Keratinocyte (primary cell): ENCODE data around the gene BAG1. TPM values are rescaled to one million over a fixed set of nuclear protein-coding genes. Genes with fewer than 3 reads are reported as not detected.

Source experiments
- DNase-seq: peaks from one replicate; pipeline ENCODE4 v3.0.0-alpha.2; 2011; ENCODE audit warnings: low read depth, missing footprints, low spot score
- FAIRE-seq: peaks from 2 replicates; lab custom pipeline; 2011; peaks lifted over from hg19 to GRCh38; lab: Jason Lieb, UNC
- H2AFZ ChIP-seq: 2 replicates; pipeline ENCODE4 v1.6.0; 2012; ENCODE audit warnings: low read length, control low read depth, inconsistent platforms; ENCODE audit not compliant: control insufficient read depth
- H3K27ac ChIP-seq: 2 replicates; pipeline ENCODE4 v1.5.1; 2011; ENCODE audit warnings: low read length; ENCODE audit not compliant: control insufficient read depth, insufficient read depth
- H3K27me3 ChIP-seq: 3 replicates; pipeline ENCODE4 v1.6.0; 2011; ENCODE audit warnings: low read length; ENCODE audit not compliant: control insufficient read depth, insufficient read depth; ENCODE audit errors: extremely low read depth
- H3K36me3 ChIP-seq, 2 experiments: 2 replicates in 1 of 2; 3 replicates in 1 of 2; pipeline ENCODE4 v1.5.1; 2011; ENCODE audit warnings: low read length in 2 of 2, mild to moderate bottlenecking in 1 of 2; ENCODE audit not compliant: control insufficient read depth in 2 of 2, insufficient read depth in 2 of 2; ENCODE audit errors: extremely low read depth in 1 of 2
- H3K4me1 ChIP-seq: 3 replicates; pipeline ENCODE4 v1.5.1; 2011; ENCODE audit warnings: low read length; ENCODE audit not compliant: control insufficient read depth, insufficient read depth; ENCODE audit errors: extremely low read depth
- H3K4me2 ChIP-seq: 3 replicates; pipeline ENCODE4 v1.6.0; 2011; ENCODE audit warnings: low read depth, low read length; ENCODE audit not compliant: control insufficient read depth, insufficient read depth; ENCODE audit errors: extremely low read depth
- H3K4me3 ChIP-seq, 3 experiments: fragments of 200-600 bp in 1 of 3; sonication (generic) in 1 of 3; 2 replicates in 2 of 3; 3 replicates in 1 of 3; pipeline ENCODE4 v1.5.1; 2011 to 2016; ENCODE audit warnings: low read length in 3 of 3, mild to moderate bottlenecking in 3 of 3, control low read depth in 2 of 3, inconsistent platforms in 1 of 3, low read depth in 1 of 3, mixed read lengths in 1 of 3, mixed run types in 1 of 3, moderate library complexity in 1 of 3; ENCODE audit not compliant: control insufficient read depth in 2 of 3, insufficient read depth in 2 of 3; ENCODE audit errors: extremely low read depth in 1 of 3
- H3K79me2 ChIP-seq: 2 replicates; pipeline ENCODE4 v1.6.0; 2012; ENCODE audit warnings: low read length; ENCODE audit not compliant: control insufficient read depth, insufficient read depth
- H3K9ac ChIP-seq: 3 replicates; pipeline ENCODE4 v1.6.0; 2011; ENCODE audit warnings: low read length; ENCODE audit not compliant: control insufficient read depth, insufficient read depth; ENCODE audit errors: extremely low read depth
- H3K9me1 ChIP-seq: 3 replicates; pipeline ENCODE4 v1.6.0; 2011; ENCODE audit warnings: low read length; ENCODE audit not compliant: control insufficient read depth, insufficient read depth; ENCODE audit errors: extremely low read depth
- H3K9me3 ChIP-seq: 2 replicates; pipeline ENCODE4 v1.5.1; 2012; ENCODE audit warnings: low read depth, low read length; ENCODE audit not compliant: control insufficient read depth
- H4K20me1 ChIP-seq: 3 replicates; pipeline ENCODE4 v1.6.0; 2011; ENCODE audit warnings: low read length; ENCODE audit not compliant: control insufficient read depth, insufficient read depth; ENCODE audit errors: extremely low read depth
- EZH2 ChIP-seq: IDR thresholded peaks from one replicate; pipeline ENCODE4 v1.6.1; 2012; ENCODE audit warnings: inconsistent platforms, mild to moderate bottlenecking, low read length, moderate library complexity
- dilution Hi-C: fragments of 300-500 bp; cut with MboI; formaldehyde crosslinking; loops from one replicate; pipeline ENCODE4 v1.7.0; 2020; ENCODE audit warnings: low sequenced_read_pairs; ENCODE audit not compliant: extremely low pct_ligation_motif_present
- polyA plus RNA-seq, 5 experiments: library from polyadenylated mRNA; depleted of rRNA in 3 of 5; stranded (reverse) in 3 of 5; stranded (forward) in 1 of 5; unstranded in 1 of 5; fragments of >200 nt; gene quantifications; 1 replicate in 1 of 5; 2 replicates in 3 of 5; 3 replicates in 1 of 5; pipeline versions ENCODE4 v1.2.1 to v1.2.3, GENCODE V29; 2011 to 2012; ENCODE audit warnings: missing spikeins in 2 of 5, low read depth in 1 of 5, low replicate concordance in 1 of 5
- TF ChIP-seq, protein P1 (sequence below), 3 experiments: IDR thresholded peaks in 1 of 3; conservative IDR thresholded peaks in 1 of 3; optimal IDR thresholded peaks in 1 of 3; 2 replicates in 2 of 3; 3 replicates in 1 of 3; pipeline versions ENCODE3 to v1.5.1; 2011; ENCODE audit warnings: low read length in 3 of 3, mild to moderate bottlenecking in 3 of 3, moderate library complexity in 2 of 3, control low read depth in 1 of 3, inconsistent platforms in 1 of 3; ENCODE audit not compliant: insufficient read depth in 2 of 3; ENCODE audit errors: extremely low read depth in 1 of 3

Gene BAG1
- polyA plus RNA-seq, 1 donor (not counting 4 experiments of a cell fraction or from before 2014, with no cell fraction given), result 30.1 TPM

DNA sequence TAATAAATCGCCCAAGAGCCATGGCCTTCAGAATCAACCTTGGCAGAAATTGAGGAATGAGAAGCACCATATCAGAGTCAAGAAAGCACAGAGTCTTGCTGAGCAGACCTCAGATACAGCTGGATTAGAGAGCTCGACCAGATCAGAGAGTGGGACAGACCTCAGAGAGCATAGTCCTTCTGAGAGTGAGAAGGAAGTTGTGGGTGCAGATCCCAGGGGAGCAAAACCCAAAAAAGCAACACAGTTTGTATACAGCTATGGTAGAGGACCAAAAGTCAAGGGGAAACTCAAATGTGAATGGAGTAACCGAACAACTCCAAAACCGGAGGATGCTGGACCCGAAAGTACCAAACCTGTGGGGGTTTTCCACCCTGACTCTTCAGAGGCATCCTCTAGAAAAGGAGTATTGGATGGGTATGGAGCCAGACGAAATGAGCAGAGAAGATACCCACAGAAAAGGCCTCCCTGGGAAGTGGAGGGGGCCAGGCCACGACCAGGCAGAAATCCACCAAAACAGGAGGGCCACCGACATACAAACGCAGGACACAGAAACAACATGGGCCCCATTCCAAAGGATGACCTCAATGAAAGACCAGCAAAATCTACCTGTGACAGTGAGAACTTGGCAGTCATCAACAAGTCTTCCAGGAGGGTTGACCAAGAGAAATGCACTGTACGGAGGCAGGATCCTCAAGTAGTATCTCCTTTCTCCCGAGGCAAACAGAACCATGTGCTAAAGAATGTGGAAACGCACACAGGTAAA is 30.3 kb upstream of the BAG1 start:
- Histone ChIP-seq H3K4me3 (no peak overlapping the region), H3K9ac (no peak overlapping the region), H4K20me1 (no peaks in the 10 kb centered on the region), H2AFZ (no peak overlapping the region), H3K9me1 (no peaks in the 10 kb centered on the region), H3K27me3 (no peaks in the 10 kb centered on the region), H3K9me3 (no peaks in the 10 kb centered on the region), H3K36me3 (peaks cover 16 to 39% of the 10 kb centered on the region in 2 experiments), H3K27ac (no peak overlapping the region), H3K4me1 (peaks cover 5% of the 10 kb centered on the region), H3K4me2 (no peak overlapping the region), H3K79me2 (peaks cover 80% of the 10 kb centered on the region)
- DNase-seq, result no peak
- TF ChIP-seq, protein P1, sequence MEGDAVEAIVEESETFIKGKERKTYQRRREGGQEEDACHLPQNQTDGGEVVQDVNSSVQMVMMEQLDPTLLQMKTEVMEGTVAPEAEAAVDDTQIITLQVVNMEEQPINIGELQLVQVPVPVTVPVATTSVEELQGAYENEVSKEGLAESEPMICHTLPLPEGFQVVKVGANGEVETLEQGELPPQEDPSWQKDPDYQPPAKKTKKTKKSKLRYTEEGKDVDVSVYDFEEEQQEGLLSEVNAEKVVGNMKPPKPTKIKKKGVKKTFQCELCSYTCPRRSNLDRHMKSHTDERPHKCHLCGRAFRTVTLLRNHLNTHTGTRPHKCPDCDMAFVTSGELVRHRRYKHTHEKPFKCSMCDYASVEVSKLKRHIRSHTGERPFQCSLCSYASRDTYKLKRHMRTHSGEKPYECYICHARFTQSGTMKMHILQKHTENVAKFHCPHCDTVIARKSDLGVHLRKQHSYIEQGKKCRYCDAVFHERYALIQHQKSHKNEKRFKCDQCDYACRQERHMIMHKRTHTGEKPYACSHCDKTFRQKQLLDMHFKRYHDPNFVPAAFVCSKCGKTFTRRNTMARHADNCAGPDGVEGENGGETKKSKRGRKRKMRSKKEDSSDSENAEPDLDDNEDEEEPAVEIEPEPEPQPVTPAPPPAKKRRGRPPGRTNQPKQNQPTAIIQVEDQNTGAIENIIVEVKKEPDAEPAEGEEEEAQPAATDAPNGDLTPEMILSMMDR (optimal IDR thresholded peaks at IDR 0.05 in 1 of 3, IDR thresholded peaks at IDR 0.05 in 1 of 3, conservative IDR thresholded peaks at IDR 0.05 in 1 of 3; ENCODE audit: extremely low read depth in 1 of 3, insufficient read depth in 2 of 3, low read length in 3 of 3), result no peak
- TF ChIP-seq EZH2, result no peak
- dilution Hi-C loops, result no loop called here
- no peak for FAIRE-seq

DNA sequence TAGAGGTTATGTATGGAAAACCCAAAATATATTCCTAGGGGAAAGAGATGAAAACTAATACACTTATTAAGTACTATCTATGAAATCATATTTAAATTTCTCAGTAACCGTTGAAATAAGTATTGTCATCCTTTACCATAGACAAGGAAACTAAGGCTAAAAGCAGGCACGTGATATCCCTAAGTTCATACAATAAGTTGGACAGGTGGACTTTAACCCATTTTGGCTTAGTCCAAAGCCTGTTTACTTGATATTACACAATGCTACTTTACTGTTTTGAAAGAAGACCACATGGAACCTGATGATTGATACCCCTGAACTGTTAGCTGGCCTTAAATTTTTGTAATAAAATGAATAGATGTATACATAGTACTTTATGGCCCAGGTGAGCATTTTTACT is 29.3 kb upstream of the BAG1 start:
- H3K27ac ChIP-seq, result no peak overlapping the region
- H2AFZ ChIP-seq, result no peak overlapping the region
- H3K27me3 ChIP-seq, result no peaks in the 10 kb centered on the region
- H3K4me2 ChIP-seq, result no peak overlapping the region
- H3K4me1 ChIP-seq, result peaks cover 5% of the 10 kb centered on the region
- DNase-seq (no peak), FAIRE-seq (no peak)
- H3K4me3 ChIP-seq, result no peak overlapping the region
- no peak overlapping the region for H3K9ac ChIP-seq
- no peaks in the 10 kb centered on the region for H4K20me1 ChIP-seq
- H3K9me3 ChIP-seq, result no peaks in the 10 kb centered on the region
- no peak for TF ChIP-seq EZH2
- TF ChIP-seq, protein P1 (optimal IDR thresholded peaks at IDR 0.05 in 1 of 3, IDR thresholded peaks at IDR 0.05 in 1 of 3, conservative IDR thresholded peaks at IDR 0.05 in 1 of 3; ENCODE audit: extremely low read depth in 1 of 3, insufficient read depth in 2 of 3, low read length in 3 of 3), result no peak
- H3K79me2 ChIP-seq, result peaks cover 73% of the 10 kb centered on the region
- dilution Hi-C loops, result no loop called here
- H3K9me1 ChIP-seq, result no peaks in the 10 kb centered on the region
- H3K36me3 ChIP-seq, result peaks cover 14 to 28% of the 10 kb centered on the region in 2 experiments
